Measurements from ENCODE around the gene PACRG.
"Not testable (repeated sequence)": the region's sequence is repeated elsewhere in the genome, so short reads cannot be mapped to it uniquely, and the experiment has no call there.

Gene PACRG

GRCh38 chr6:163298079-163298830, 570.5 kb downstream of the PACRG start:
- DNase-seq: no peak

- DNase-seq: no peak
These were observed 573.1 kb downstream of the PACRG start for GRCh38 chr6:163300838-163301237.

- no peak for DNase-seq
These were observed 574.2 kb downstream of the PACRG start for GRCh38 chr6:163301726-163302635.

- no peak for DNase-seq
These were observed 575.0 kb downstream of the PACRG start for GRCh38 chr6:163302747-163303146.

GRCh38 chr6:163306000-163306399, 578.2 kb downstream of the PACRG start:
- no peak for DNase-seq

- no peak for DNase-seq
These were observed 581.1 kb downstream of the PACRG start for GRCh38 chr6:163308629-163309440.

- DNase-seq: no peak
These were observed 581.8 kb downstream of the PACRG start for GRCh38 chr6:163309491-163310026.

- DNase-seq: no peak
These were observed 582.6 kb downstream of the PACRG start for GRCh38 chr6:163310096-163310972.

GRCh38 chr6:163310973-163311383, 583.2 kb downstream of the PACRG start:
- DNase-seq: no peak

- DNase-seq: no peak
These were observed 584.1 kb downstream of the PACRG start for GRCh38 chr6:163311830-163312229.

GRCh38 chr6:163313566-163313965, 585.8 kb downstream of the PACRG start:
- DNase-seq: no peak

GRCh38 chr6:163313981-163314380, 586.2 kb downstream of the PACRG start:
- no peak for DNase-seq

GRCh38 chr6:163314791-163315470, 587.2 kb downstream of the PACRG start:
- DNase-seq: no peak

GRCh38 chr6:163316866-163317495, 589.2 kb downstream of the PACRG start:
- DNase-seq: not testable (repeated sequence)

- no peak for DNase-seq
These were observed 590.5 kb downstream of the PACRG start for GRCh38 chr6:163318071-163318786.

GRCh38 chr6:163319609-163320366, 592.0 kb downstream of the PACRG start:
- no peak for DNase-seq

GRCh38 chr6:163320402-163320801, 592.6 kb downstream of the PACRG start:
- no peak for DNase-seq

GRCh38 chr6:163320804-163321203, 593.0 kb downstream of the PACRG start:
- DNase-seq: no peak

- no peak for DNase-seq
These were observed 593.9 kb downstream of the PACRG start for GRCh38 chr6:163321717-163322116.

All from NCI-H748 treated with DMSO at 0.1 percent for 48 hours (cell line).